PC-9 (cell line): ENCODE results near the gene ATRN.

ENCODE experiments used
- EZH2 ChIP-seq: fragments of 200-600 bp; sonication (generic); IDR thresholded peaks from 2 replicates; pipeline ENCODE4 v1.8.0; 2017; ENCODE audit warnings: antibody characterized with exemption, low read depth
- TF ChIP-seq, protein P1 (sequence below): fragments of 200-600 bp; sonication (generic); conservative IDR thresholded peaks from 2 replicates; pipeline ENCODE4 v1.6.1; 2017; ENCODE audit warnings: mixed run types, antibody characterized with exemption, mild to moderate bottlenecking, moderate library complexity

DNA sequence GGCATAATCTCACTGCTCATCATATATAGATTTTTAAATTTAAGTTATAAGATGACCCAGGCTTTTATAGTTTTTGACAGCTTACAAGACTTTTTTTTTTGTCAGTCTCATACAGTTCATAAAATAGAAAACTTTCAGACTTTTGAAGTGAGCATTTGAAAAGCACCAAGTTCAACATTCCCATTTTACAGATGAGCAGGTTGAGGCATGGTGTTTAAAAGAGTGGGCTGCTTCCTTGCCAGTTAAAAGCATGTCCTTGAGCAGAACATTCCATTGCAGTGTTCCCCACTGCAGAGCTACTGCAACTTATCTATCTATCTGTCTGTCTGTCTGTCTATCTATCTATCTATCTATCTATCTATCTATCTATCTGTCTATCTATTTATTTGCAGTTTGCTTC lies 105.5 kb downstream of the ATRN start:
- TF ChIP-seq, protein P1, sequence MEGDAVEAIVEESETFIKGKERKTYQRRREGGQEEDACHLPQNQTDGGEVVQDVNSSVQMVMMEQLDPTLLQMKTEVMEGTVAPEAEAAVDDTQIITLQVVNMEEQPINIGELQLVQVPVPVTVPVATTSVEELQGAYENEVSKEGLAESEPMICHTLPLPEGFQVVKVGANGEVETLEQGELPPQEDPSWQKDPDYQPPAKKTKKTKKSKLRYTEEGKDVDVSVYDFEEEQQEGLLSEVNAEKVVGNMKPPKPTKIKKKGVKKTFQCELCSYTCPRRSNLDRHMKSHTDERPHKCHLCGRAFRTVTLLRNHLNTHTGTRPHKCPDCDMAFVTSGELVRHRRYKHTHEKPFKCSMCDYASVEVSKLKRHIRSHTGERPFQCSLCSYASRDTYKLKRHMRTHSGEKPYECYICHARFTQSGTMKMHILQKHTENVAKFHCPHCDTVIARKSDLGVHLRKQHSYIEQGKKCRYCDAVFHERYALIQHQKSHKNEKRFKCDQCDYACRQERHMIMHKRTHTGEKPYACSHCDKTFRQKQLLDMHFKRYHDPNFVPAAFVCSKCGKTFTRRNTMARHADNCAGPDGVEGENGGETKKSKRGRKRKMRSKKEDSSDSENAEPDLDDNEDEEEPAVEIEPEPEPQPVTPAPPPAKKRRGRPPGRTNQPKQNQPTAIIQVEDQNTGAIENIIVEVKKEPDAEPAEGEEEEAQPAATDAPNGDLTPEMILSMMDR: no peak
- TF ChIP-seq EZH2: no peak
